ENCODE data around the gene LRP1.

DNA sequence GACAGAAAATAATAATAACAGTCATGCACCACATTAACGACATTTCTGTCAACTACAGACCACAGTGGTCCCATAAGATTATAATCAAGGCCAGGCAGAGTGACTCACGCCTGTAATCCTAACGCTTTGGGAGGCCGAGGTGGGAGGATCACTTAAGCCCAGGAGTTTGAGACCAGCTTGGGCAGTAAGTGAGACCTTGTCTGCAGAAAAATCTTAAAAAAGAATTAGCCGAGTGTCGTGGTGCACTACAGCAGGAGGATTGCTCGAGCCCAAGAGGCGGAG is 30.8 kb upstream of the LRP1 start:
- no peak for TF ChIP-seq FOXM1 (IDR thresholded peaks at IDR 0.05; ENCODE audit: borderline replicate concordance)
- TF ChIP-seq BHLHE40 (IDR thresholded peaks at IDR 0.05; ENCODE audit: borderline replicate concordance) = no peak

Data from HEK293T (cell line).